Measurements from ENCODE around the gene PADI1.

DNA sequence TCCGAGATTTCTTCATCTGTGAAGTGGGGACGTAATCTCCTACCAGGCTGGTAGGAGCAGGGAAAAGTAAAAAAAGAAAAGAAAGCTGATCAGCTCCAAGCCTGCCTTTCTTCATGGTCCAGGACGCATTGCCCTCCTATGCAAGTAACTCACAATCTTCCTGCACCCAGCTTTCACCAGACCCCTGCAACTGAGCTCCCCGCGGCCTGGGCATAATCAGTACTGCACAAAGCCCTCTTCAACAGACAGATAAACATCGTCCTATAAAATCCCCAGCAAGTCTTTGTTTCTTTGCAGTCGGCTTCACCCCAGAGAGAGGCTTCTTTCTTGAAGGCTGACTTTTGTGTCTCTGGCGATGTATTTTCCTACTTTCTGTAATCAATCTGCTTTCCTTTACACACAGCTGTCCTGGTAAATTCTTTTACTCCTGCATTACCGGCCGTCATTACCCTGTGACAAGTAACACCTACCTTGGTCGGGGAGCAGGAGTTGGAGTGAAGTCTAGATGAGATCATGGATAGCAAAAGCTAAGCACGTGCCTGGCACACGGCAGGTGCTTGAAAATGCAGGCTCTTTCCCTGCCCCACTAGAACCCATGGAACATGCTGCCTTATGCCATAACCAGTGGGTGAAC lies 8.3 kb downstream of the PADI1 start:
- TF ChIP-seq, protein P1, sequence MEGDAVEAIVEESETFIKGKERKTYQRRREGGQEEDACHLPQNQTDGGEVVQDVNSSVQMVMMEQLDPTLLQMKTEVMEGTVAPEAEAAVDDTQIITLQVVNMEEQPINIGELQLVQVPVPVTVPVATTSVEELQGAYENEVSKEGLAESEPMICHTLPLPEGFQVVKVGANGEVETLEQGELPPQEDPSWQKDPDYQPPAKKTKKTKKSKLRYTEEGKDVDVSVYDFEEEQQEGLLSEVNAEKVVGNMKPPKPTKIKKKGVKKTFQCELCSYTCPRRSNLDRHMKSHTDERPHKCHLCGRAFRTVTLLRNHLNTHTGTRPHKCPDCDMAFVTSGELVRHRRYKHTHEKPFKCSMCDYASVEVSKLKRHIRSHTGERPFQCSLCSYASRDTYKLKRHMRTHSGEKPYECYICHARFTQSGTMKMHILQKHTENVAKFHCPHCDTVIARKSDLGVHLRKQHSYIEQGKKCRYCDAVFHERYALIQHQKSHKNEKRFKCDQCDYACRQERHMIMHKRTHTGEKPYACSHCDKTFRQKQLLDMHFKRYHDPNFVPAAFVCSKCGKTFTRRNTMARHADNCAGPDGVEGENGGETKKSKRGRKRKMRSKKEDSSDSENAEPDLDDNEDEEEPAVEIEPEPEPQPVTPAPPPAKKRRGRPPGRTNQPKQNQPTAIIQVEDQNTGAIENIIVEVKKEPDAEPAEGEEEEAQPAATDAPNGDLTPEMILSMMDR (IDR thresholded peaks at IDR 0.05) = no peak
- TF ChIP-seq EZH2 (IDR thresholded peaks at IDR 0.05; ENCODE audit: borderline replicate concordance, insufficient read depth, low read depth, low read length, poor library complexity, severe bottlenecking) = no peak

All from B cell (primary cell).